ENCODE data around the gene FBXW5. TPM values are rescaled to one million over a fixed set of nuclear protein-coding genes. Genes with fewer than 3 reads are reported as not detected.

Gene FBXW5
- total RNA-seq, 4 donors from 2014 or later, result 329 to 469 (median 435) TPM

DNA sequence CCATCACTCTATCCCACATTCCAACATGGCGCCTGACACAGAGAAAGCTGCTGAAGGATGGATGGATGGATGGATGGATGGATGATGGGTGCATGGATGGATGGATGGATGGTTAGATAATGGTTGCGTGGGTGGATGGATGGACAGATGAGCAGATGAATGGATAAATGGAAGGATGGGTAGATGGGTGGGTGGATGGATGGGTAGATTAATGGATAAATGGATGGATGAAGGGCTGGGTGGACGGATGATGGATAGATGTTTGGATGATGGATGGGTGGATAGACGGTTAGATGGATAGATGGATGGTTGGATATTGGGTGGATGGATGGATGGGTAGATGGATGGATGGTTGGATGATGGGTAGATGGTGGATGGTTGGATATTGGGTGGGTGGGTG is 12.1 kb upstream of the FBXW5 start:
- Histone ChIP-seq H3K4me1 (no peaks in the 10 kb centered on the region), H3K4me3 (no peak overlapping the region), H3K27ac (no peak overlapping the region), H3K27me3 (no peaks in the 10 kb centered on the region), H3K36me3 (no peaks in the 10 kb centered on the region), H3K9me3 (no peaks in the 10 kb centered on the region)
- in situ Hi-C loops (cut with MboI; ENCODE audit: low sequenced_read_pairs in 4 of 4), result no loop called here
- intact Hi-C loops (cut with DNase I; ENCODE audit: low total_unique reads), result no loop called here
- DNase-seq (no peak), ATAC-seq (no peak)
- TF ChIP-seq, protein P1, sequence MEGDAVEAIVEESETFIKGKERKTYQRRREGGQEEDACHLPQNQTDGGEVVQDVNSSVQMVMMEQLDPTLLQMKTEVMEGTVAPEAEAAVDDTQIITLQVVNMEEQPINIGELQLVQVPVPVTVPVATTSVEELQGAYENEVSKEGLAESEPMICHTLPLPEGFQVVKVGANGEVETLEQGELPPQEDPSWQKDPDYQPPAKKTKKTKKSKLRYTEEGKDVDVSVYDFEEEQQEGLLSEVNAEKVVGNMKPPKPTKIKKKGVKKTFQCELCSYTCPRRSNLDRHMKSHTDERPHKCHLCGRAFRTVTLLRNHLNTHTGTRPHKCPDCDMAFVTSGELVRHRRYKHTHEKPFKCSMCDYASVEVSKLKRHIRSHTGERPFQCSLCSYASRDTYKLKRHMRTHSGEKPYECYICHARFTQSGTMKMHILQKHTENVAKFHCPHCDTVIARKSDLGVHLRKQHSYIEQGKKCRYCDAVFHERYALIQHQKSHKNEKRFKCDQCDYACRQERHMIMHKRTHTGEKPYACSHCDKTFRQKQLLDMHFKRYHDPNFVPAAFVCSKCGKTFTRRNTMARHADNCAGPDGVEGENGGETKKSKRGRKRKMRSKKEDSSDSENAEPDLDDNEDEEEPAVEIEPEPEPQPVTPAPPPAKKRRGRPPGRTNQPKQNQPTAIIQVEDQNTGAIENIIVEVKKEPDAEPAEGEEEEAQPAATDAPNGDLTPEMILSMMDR (IDR thresholded peaks at IDR 0.05 in 4 of 5, conservative IDR thresholded peaks at IDR 0.05 in 1 of 5), result no peak
- TF ChIP-seq POLR2A (IDR thresholded peaks at IDR 0.05), result no peak

DNA sequence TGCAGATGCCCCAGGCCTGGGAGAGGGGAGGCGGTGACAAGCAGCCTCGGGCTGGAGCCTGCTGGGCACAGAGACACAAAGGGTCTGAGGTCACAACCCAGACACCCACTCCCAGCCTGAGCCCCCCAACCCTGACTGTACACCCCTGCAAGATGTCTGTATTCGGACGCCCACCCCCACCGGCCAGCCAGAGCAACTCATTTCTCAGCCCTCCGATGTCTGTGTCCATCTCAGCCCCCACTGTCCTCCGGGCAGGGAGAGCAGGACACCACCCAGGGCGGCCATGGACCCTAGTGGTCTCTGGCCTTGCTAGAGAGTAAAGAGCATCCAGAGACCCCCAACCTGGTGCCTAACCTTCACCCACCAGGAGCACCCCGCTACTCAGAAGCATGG is 11.4 kb upstream of the FBXW5 start:
- Histone ChIP-seq H3K9me3 (no peaks in the 10 kb centered on the region), H3K27ac (no peak overlapping the region), H3K4me3 (no peak overlapping the region), H3K36me3 (no peaks in the 10 kb centered on the region), H3K27me3 (no peaks in the 10 kb centered on the region), H3K4me1 (no peaks in the 10 kb centered on the region)
- DNase-seq, result no peak
- in situ Hi-C loops (cut with MboI; ENCODE audit: low sequenced_read_pairs in 4 of 4) (no loop called here), intact Hi-C loops (cut with DNase I; ENCODE audit: low total_unique reads) (no loop called here)
- no peak for ATAC-seq
- TF ChIP-seq, protein P1 (IDR thresholded peaks at IDR 0.05 in 4 of 5, conservative IDR thresholded peaks at IDR 0.05 in 1 of 5), result no peak
- TF ChIP-seq POLR2A (IDR thresholded peaks at IDR 0.05), result no peak

DNA sequence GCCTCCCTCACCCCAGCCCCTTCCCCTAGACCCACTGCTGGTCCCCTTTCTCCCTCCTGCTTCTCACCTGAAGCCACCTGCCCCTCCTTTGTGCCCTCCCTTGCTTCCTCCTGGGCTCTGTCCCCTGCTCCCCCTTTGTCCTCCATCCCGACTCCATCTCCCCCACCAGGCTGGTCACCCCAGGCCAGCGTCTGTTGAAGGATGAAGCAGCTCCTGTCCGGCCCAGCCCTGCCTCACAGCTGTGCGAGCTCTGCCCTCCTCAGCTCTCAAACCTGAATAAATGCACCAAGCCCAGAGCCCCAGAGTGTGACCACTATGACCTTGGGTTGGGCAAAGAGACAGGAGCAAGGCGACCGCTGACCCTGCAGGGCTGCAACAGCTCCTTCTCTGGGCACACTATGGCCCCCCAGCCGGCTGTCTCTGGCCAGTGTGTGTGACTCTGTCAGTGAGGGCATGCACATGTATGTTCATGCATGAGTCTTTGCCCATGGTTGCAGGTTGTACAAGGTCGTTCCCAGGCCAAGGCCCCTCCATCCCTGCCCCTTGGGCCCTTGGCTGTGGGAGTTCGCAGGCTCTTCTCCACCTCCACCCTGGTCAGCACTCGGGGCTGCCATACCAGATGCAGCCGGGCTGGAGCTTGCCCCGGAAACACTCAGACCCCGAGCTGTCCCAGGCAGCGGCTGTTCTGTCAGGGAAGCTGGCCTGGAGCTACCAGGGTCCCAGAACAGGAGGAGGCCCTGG is 10.8 kb upstream of the FBXW5 start:
- intact Hi-C loops (cut with DNase I; ENCODE audit: low total_unique reads), result no loop called here
- ATAC-seq (no peak), DNase-seq (no peak)
- Histone ChIP-seq H3K27ac (no peak overlapping the region), H3K27me3 (no peaks in the 10 kb centered on the region), H3K36me3 (no peaks in the 10 kb centered on the region), H3K4me1 (peaks cover 0 to 4% of the 10 kb centered on the region in 2 donors), H3K9me3 (no peaks in the 10 kb centered on the region), H3K4me3 (no peak overlapping the region)
- TF ChIP-seq, protein P1 (IDR thresholded peaks at IDR 0.05 in 4 of 5, conservative IDR thresholded peaks at IDR 0.05 in 1 of 5), result no peak
- no peak for TF ChIP-seq POLR2A (IDR thresholded peaks at IDR 0.05)
- in situ Hi-C loops (cut with MboI; ENCODE audit: low sequenced_read_pairs in 4 of 4), result no loop called here

DNA sequence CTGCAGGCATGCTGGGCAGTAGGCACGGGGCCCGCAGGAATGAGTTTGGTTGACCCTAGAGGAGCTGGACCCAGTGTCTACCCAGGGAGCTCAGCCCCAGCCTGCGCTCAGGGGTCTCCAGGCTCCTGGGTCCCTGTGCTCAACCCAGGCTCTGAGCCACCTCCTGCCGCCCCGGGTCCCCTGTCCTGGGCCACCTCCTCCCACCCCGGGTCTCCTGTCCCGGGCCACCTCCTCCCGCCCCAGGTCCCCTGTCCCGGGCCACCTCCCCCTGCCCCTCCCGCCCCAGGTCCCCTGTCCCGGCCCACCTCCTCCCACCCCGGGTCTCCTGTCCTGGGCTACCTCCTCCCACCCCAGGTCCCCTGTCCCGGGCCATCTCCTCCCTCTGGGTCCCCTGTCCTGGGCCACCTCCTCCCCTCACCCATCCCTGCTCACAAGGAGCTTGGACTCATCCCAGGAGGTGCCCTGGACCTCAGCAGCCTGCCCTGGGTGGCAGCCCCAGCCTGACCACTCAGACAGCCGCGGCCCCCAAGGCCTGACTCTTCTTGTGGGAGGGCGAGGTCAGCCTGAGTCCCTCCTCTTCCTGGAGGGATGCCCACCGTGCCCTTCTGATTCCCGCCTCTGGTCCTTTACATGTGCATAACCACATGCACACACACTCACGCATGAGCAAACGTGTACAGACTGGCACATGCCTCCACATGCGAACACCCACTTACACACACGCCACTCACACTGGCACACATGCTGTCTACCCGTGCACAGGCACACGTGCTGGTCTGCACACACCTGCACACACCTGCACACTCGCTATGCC is 9.9 kb upstream of the FBXW5 start:
- Histone ChIP-seq H3K9me3 (no peaks in the 10 kb centered on the region), H3K36me3 (no peaks in the 10 kb centered on the region), H3K27ac (no peak overlapping the region), H3K27me3 (no peaks in the 10 kb centered on the region), H3K4me1 (peaks cover 0 to 7% of the 10 kb centered on the region in 2 donors), H3K4me3 (no peak overlapping the region)
- in situ Hi-C loops (cut with MboI; ENCODE audit: low sequenced_read_pairs in 4 of 4) (no loop called here), intact Hi-C loops (cut with DNase I; ENCODE audit: low total_unique reads) (no loop called here)
- TF ChIP-seq POLR2A (IDR thresholded peaks at IDR 0.05), result no peak
- TF ChIP-seq, protein P1 (IDR thresholded peaks at IDR 0.05 in 4 of 5, conservative IDR thresholded peaks at IDR 0.05 in 1 of 5), result no peak
- ATAC-seq (no peak), DNase-seq (no peak)
